ENCODE results near the gene GLYR1. TPM values are rescaled to one million over a fixed set of nuclear protein-coding genes. Genes with fewer than 3 reads are reported as not detected.

Gene GLYR1
- total RNA-seq, 2 donors from 2014 or later = 112 to 134 TPM

DNA sequence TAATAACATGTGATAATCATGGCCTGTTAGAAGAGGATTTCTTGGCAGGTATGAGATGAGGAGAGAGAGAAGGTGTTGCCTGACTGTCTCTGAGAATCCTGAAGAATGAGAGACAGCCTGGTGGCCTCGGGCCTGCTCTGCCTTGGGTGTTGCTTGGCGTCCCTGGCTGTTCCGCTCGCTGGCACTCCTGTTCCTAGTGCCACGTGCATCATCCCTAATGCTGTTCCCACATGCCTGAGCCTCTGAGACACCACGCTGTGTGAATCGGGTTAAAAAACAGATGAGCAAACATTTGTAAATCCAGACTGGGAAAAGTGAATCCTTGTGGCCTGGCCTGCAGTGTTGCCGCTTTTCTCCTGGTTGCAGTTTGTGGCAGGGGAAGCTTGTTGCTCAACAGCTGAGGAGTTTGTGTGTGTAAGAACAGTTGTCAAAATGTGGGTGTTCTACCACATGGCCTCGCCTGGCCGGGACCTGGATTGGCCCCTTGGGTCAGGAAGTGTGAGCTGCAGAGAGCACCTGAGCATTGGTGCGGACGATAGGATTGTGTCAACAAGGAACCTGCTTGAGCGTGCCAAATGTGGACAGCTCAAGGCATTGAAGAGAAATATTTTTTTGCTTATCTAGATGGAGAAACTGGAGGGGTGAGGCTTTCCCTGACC, 22.2 kb upstream of the GLYR1 start:
- peaks cover 8% of the 10 kb centered on the region for H3K36me3 ChIP-seq
- H3K4me1 ChIP-seq = no peaks in the 10 kb centered on the region
- H3K27ac ChIP-seq = no peak overlapping the region
- H3K9ac ChIP-seq (ENCODE audit: low read depth in 2 of 2, low read length in 2 of 2) = no peak overlapping the region
- TF ChIP-seq, protein P1, sequence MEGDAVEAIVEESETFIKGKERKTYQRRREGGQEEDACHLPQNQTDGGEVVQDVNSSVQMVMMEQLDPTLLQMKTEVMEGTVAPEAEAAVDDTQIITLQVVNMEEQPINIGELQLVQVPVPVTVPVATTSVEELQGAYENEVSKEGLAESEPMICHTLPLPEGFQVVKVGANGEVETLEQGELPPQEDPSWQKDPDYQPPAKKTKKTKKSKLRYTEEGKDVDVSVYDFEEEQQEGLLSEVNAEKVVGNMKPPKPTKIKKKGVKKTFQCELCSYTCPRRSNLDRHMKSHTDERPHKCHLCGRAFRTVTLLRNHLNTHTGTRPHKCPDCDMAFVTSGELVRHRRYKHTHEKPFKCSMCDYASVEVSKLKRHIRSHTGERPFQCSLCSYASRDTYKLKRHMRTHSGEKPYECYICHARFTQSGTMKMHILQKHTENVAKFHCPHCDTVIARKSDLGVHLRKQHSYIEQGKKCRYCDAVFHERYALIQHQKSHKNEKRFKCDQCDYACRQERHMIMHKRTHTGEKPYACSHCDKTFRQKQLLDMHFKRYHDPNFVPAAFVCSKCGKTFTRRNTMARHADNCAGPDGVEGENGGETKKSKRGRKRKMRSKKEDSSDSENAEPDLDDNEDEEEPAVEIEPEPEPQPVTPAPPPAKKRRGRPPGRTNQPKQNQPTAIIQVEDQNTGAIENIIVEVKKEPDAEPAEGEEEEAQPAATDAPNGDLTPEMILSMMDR (IDR thresholded peaks at IDR 0.05) = no peak
- no peak overlapping the region for H3K4me3 ChIP-seq
- DNase-seq = no peak
- no peaks in the 10 kb centered on the region for H3K27me3 ChIP-seq
- intact Hi-C loops (cut with DNase I) = no loop called here
- no peaks in the 10 kb centered on the region for H3K9me3 ChIP-seq

GRCh38 chr16:4868535-4868934, 21.4 kb upstream of the GLYR1 start:
- Histone ChIP-seq H3K27me3 (no peaks in the 10 kb centered on the region), H3K9ac (ENCODE audit: low read depth in 2 of 2, low read length in 2 of 2) (no peak overlapping the region), H3K4me3 (no peak overlapping the region), H3K36me3 (peaks cover 8% of the 10 kb centered on the region), H3K27ac (no peak overlapping the region), H3K4me1 (no peaks in the 10 kb centered on the region), H3K9me3 (no peaks in the 10 kb centered on the region)
- TF ChIP-seq, protein P1 (IDR thresholded peaks at IDR 0.05) = no peak
- intact Hi-C loops (cut with DNase I) = no loop called here
- DNase-seq = no peak

DNA sequence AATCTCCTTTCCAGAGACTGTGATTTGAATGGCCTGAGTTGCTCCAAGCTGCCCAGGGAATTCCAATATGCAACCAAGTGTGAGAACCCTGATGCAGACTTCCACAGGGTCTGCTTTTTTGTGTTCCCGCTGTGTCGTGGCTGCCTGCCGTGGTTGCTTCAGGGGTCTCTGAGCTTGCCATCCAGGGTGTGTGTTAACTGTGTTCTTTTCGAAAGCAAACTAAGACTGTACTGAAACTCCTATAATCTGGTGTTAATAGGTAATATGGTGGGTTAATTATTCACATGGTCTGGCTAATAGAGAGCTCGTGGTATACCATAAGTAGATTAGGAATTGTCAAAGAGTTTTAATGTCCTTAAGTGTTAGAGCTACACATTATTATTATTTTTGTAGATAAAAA, 20.9 kb upstream of the GLYR1 start:
- Histone ChIP-seq H3K27ac (no peak overlapping the region), H3K27me3 (no peaks in the 10 kb centered on the region), H3K4me1 (no peaks in the 10 kb centered on the region), H3K9me3 (no peaks in the 10 kb centered on the region), H3K4me3 (no peak overlapping the region), H3K9ac (ENCODE audit: low read depth in 2 of 2, low read length in 2 of 2) (no peak overlapping the region), H3K36me3 (peaks cover 6% of the 10 kb centered on the region)
- TF ChIP-seq, protein P1 (IDR thresholded peaks at IDR 0.05) = no peak
- intact Hi-C loops (cut with DNase I) = no loop called here
- no peak for DNase-seq

DNA sequence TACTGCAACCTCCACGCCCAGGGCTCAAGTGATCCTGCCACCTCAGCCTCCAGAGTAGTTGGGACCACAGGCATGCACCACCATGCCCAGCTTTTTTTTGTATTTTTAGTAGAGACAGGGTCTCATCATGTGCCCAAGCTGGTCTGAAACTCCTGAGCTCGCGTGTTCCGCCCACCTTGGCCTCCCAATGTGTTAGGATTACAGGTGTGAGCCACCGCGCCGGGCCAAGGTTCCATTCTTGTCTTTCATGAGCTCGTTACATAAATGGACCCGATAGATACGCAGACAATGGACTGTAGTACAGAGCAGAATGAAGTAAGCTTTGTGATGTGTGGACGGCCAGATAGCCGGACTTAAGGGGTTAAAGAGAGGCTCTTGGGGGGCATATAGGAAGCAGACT, 19.5 kb upstream of the GLYR1 start:
- Histone ChIP-seq H3K9ac (ENCODE audit: low read depth in 2 of 2, low read length in 2 of 2) (no peak overlapping the region), H3K4me1 (no peaks in the 10 kb centered on the region), H3K9me3 (no peaks in the 10 kb centered on the region), H3K4me3 (no peak overlapping the region), H3K27ac (no peak overlapping the region), H3K27me3 (no peaks in the 10 kb centered on the region), H3K36me3 (no peaks in the 10 kb centered on the region)
- intact Hi-C loops (cut with DNase I) = no loop called here
- DNase-seq = no peak
- TF ChIP-seq, protein P1 (IDR thresholded peaks at IDR 0.05) = no peak

DNA sequence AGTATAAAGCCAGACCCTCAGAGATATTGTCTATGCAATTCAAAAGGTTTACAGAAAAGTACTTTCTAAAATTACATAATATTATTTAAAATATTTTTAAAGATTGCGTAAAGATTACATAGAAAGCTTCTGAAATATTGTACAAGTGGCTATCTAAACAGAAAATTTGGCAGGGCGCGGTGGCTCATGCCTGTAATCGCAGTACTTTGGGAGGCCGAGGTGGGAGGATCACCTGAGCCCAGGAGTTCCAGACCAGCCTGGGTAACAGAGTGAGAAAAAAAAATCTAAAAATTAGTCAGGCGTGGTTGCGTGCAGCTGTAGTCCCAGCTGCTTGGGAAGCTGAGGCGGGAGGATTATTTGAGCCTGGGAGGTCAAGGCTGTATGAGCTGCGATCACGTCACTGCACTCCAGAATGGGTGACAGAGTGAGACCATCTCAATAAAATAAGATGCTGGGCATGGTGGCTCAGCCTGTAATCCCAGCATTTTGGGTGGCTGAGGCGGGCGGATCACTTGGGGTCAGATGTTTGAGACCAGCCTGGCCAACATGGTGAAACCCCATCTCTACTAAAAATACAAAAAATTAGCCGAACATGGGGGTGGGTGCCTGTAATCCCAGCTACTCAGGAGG, 18.3 kb upstream of the GLYR1 start:
- Histone ChIP-seq H3K36me3 (peaks cover 11% of the 10 kb centered on the region), H3K27me3 (no peaks in the 10 kb centered on the region), H3K27ac (no peak overlapping the region), H3K9me3 (no peaks in the 10 kb centered on the region), H3K4me3 (no peak overlapping the region), H3K9ac (ENCODE audit: low read depth in 2 of 2, low read length in 2 of 2) (no peak overlapping the region), H3K4me1 (no peaks in the 10 kb centered on the region)
- no peak for DNase-seq
- intact Hi-C loops (cut with DNase I) = no loop called here
- TF ChIP-seq, protein P1 (IDR thresholded peaks at IDR 0.05) = no peak

Measured in colonic mucosa (tissue), 4 donors.